SU-DHL-6 (cell line): Measurements from ENCODE around the gene CHRNA4.

Source experiments
- H2AFZ ChIP-seq: fragments of 200-600 bp; sonication (generic); 2 replicates; pipeline ENCODE4 v1.6.1; 2014; ENCODE audit warnings: low read depth, mild to moderate bottlenecking, moderate library complexity, mixed read lengths, antibody characterized with exemption, low read length; ENCODE audit not compliant: severe bottlenecking
- H3F3A ChIP-seq: fragments of 200-600 bp; shearing (Covaris generic); 2 replicates; pipeline ENCODE4 v1.6.0; 2016; ENCODE audit warnings: antibody characterized with exemption, mild to moderate bottlenecking; ENCODE audit not compliant: insufficient read depth
- H3K27ac ChIP-seq: fragments of 200-600 bp; sonication (generic); 2 replicates; pipeline ENCODE4 v1.5.1; 2016; ENCODE audit warnings: low read depth, mild to moderate bottlenecking, low read length, moderate library complexity, mixed read lengths
- H3K27me3 ChIP-seq: fragments of 200-600 bp; sonication (generic), shearing (Covaris generic); 2 replicates; pipeline ENCODE4 v1.6.0; 2014; ENCODE audit warnings: mild to moderate bottlenecking, low read length
- H3K36me3 ChIP-seq: fragments of 200-600 bp; sonication (generic); 2 replicates; pipeline ENCODE4 v1.6.1; 2014; ENCODE audit warnings: mild to moderate bottlenecking, low read length, mixed read lengths
- H3K4me2 ChIP-seq: fragments of 300-600, 200-600 bp; shearing (Covaris generic), sonication (generic); 2 replicates; pipeline ENCODE4 v1.6.0; 2014; ENCODE audit warnings: low read length, low read depth, mild to moderate bottlenecking; ENCODE audit not compliant: poor library complexity, severe bottlenecking
- H3K4me3 ChIP-seq: fragments of 200-600 bp; sonication (generic); 2 replicates; pipeline ENCODE4 v1.5.1; 2014; ENCODE audit warnings: antibody characterized with exemption, low read length, mild to moderate bottlenecking, mixed read lengths; ENCODE audit not compliant: insufficient read depth, poor library complexity, severe bottlenecking
- H3K79me2 ChIP-seq: fragments of 200-600 bp; sonication (generic); 2 replicates; pipeline ENCODE4 v1.6.1; 2014; ENCODE audit warnings: mild to moderate bottlenecking, low read length, moderate library complexity; ENCODE audit not compliant: insufficient read depth
- H3K9ac ChIP-seq: fragments of 200-600 bp; sonication (generic); 2 replicates; pipeline ENCODE4 v1.7.0; 2014; ENCODE audit warnings: mild to moderate bottlenecking, low read length
- H3K9me2 ChIP-seq: fragments of 200-600 bp; sonication (generic); replicated peaks from 2 replicates; pipeline ENCODE4 v1.6.1; 2014; ENCODE audit warnings: low read length; ENCODE audit not compliant: insufficient read depth
- H3K9me3 ChIP-seq: fragments of 200-600 bp; sonication (generic); 2 replicates; pipeline ENCODE4 v1.6.1; 2014; ENCODE audit warnings: low read length, mixed read lengths; ENCODE audit not compliant: insufficient read depth
- H4K20me1 ChIP-seq: fragments of 200-600 bp; sonication (generic); 2 replicates; pipeline ENCODE4 v1.6.1; 2014; ENCODE audit warnings: low read depth, mild to moderate bottlenecking, antibody characterized with exemption, low read length, moderate library complexity, mixed read lengths
- CTCF ChIP-seq: fragments of 200-600 bp; sonication (generic); IDR thresholded peaks from one replicate; pipeline ENCODE4 v1.5.1; 2017; ENCODE audit warnings: antibody characterized with exemption, mild to moderate bottlenecking, low read length, moderate library complexity; ENCODE audit not compliant: insufficient read depth, poor library complexity, severe bottlenecking
- EZH2phosphoT487 ChIP-seq: fragments of 200-600 bp; sonication (generic), shearing (Covaris generic); conservative IDR thresholded peaks from 2 replicates; pipeline ENCODE4 v1.6.1; 2018; ENCODE audit warnings: mild to moderate bottlenecking, antibody characterized with exemption, low read length, moderate library complexity, mixed read lengths

CHRNA4 gene

GRCh38 chr20:63314566-63315239, 46.4 kb downstream of the CHRNA4 start:
- Histone ChIP-seq H3K9me3 (no peaks in the 10 kb centered on the region), H3K36me3 (no peaks in the 10 kb centered on the region), H3K9ac (no peak overlapping the region), H2AFZ (no peak overlapping the region), H3K9me2 (no peaks in the 10 kb centered on the region), H3F3A (no peaks in the 10 kb centered on the region), H3K4me2 (no peak overlapping the region), H3K4me3 (no peak overlapping the region), H3K27me3 (no peaks in the 10 kb centered on the region), H3K79me2 (no peaks in the 10 kb centered on the region), H3K27ac (no peak overlapping the region), H4K20me1 (no peaks in the 10 kb centered on the region)
- TF ChIP-seq EZH2phosphoT487 = no peak
- no peak for TF ChIP-seq CTCF

GRCh38 chr20:63314015-63314471, 47.1 kb downstream of the CHRNA4 start:
- no peak overlapping the region for H3K27ac ChIP-seq
- TF ChIP-seq CTCF (no peak), EZH2phosphoT487 (no peak)
- no peaks in the 10 kb centered on the region for H3F3A ChIP-seq
- no peaks in the 10 kb centered on the region for H3K9me2 ChIP-seq
- no peaks in the 10 kb centered on the region for H3K9me3 ChIP-seq
- no peak overlapping the region for H2AFZ ChIP-seq
- no peaks in the 10 kb centered on the region for H4K20me1 ChIP-seq
- no peaks in the 10 kb centered on the region for H3K79me2 ChIP-seq
- H3K4me2 ChIP-seq = no peak overlapping the region
- no peaks in the 10 kb centered on the region for H3K27me3 ChIP-seq
- H3K9ac ChIP-seq = no peak overlapping the region
- no peaks in the 10 kb centered on the region for H3K36me3 ChIP-seq
- no peak overlapping the region for H3K4me3 ChIP-seq

GRCh38 chr20:63313349-63314014, 47.7 kb downstream of the CHRNA4 start:
- H3K36me3 ChIP-seq = no peaks in the 10 kb centered on the region
- no peaks in the 10 kb centered on the region for H3K9me2 ChIP-seq
- H3K79me2 ChIP-seq = no peaks in the 10 kb centered on the region
- no peak overlapping the region for H2AFZ ChIP-seq
- no peak overlapping the region for H3K27ac ChIP-seq
- no peak overlapping the region for H3K4me2 ChIP-seq
- no peak for TF ChIP-seq EZH2phosphoT487
- no peak for TF ChIP-seq CTCF
- no peaks in the 10 kb centered on the region for H3K9me3 ChIP-seq
- H3K9ac ChIP-seq = no peak overlapping the region
- H3K27me3 ChIP-seq = no peaks in the 10 kb centered on the region
- H3K4me3 ChIP-seq = no peak overlapping the region
- H4K20me1 ChIP-seq = no peaks in the 10 kb centered on the region
- H3F3A ChIP-seq = no peaks in the 10 kb centered on the region
